HEK293 (cell line): ENCODE results near the gene ZFAND3.

Experiments used
- CTCF ChIA-PET: fragments of 350-600 bp; formaldehyde crosslinking; extraction: SDS; loops from one replicate; lab custom pipeline; 2021; ENCODE audit warnings: antibody characterized with exemption; lab: Yijun Ruan, JAX
- POLR2A ChIA-PET: fragments of 300-600 bp; formaldehyde crosslinking; extraction: SDS; loops from one replicate; lab custom pipeline; 2020; ENCODE audit warnings: antibody characterized with exemption, inconsistent platforms; lab: Yijun Ruan, JAX
- H3K27ac ChIP-seq: fragments of 200-500 bp; sonication (Bioruptor generic); 2 replicates; pipeline ENCODE4 v1.5.1; 2014; ENCODE audit warnings: low read depth, low read length, control low read depth, inconsistent platforms; ENCODE audit errors: extremely low read depth
- H3K36me3 ChIP-seq, 2 experiments: fragments of 200-500 bp in 1 of 2; sonication (Bioruptor generic) in 1 of 2; 1 replicate in 1 of 2; 2 replicates in 1 of 2; pipeline ENCODE4 v1.5.1; 2014 to 2017; ENCODE audit warnings: inconsistent platforms in 2 of 2, low read length in 2 of 2; ENCODE audit not compliant: control insufficient read depth in 2 of 2, insufficient read depth in 1 of 2
- H3K4me1 ChIP-seq: fragments of 200-500 bp; sonication (Bioruptor generic); 2 replicates; pipeline ENCODE4 v1.5.1; 2014; ENCODE audit warnings: mild to moderate bottlenecking, low read length, inconsistent platforms; ENCODE audit not compliant: control insufficient read depth, insufficient read depth
- H3K4me3 ChIP-seq: 2 replicates; pipeline ENCODE4 v1.5.1; 2011; ENCODE audit warnings: low read depth, mild to moderate bottlenecking, control low read depth, low read length, moderate library complexity
- H3K9me3 ChIP-seq: fragments of 200-500 bp; sonication (Bioruptor generic); 2 replicates; pipeline ENCODE4 v1.5.1; 2014; ENCODE audit warnings: low read depth, low read length, inconsistent platforms; ENCODE audit not compliant: control insufficient read depth, insufficient read depth
- BCL11A ChIP-seq: fragments of 450-650 bp; formaldehyde crosslinking; IDR thresholded peaks from 2 replicates; pipeline ENCODE4 v1.5.1; 2016; ENCODE audit warnings: low read depth, missing biosample characterization, missing genetic modification characterization
- FEZF1 ChIP-seq: fragments of 450-650 bp; formaldehyde crosslinking; IDR thresholded peaks from 2 replicates; pipeline ENCODE4 v1.5.1; 2016; ENCODE audit warnings: missing biosample characterization, missing genetic modification characterization
- GFI1B ChIP-seq: fragments of 450-650 bp; formaldehyde crosslinking; IDR thresholded peaks from 2 replicates; pipeline ENCODE4 v1.5.1; 2016; ENCODE audit warnings: missing biosample characterization, missing genetic modification characterization
- IKZF3 ChIP-seq: fragments of 450-650 bp; IDR thresholded peaks from 2 replicates; pipeline ENCODE4 v1.5.0; 2018; ENCODE audit warnings: missing biosample characterization, mild to moderate bottlenecking, missing genetic modification characterization, moderate library complexity
- OSR2 ChIP-seq: fragments of 450-650 bp; formaldehyde crosslinking; IDR thresholded peaks from 2 replicates; pipeline ENCODE4 v1.5.1; 2016; ENCODE audit warnings: missing biosample characterization, missing genetic modification characterization
- PRDM6 ChIP-seq: fragments of 450-650 bp; formaldehyde crosslinking; IDR thresholded peaks from 2 replicates; pipeline ENCODE4 v1.5.1; 2017; ENCODE audit warnings: missing biosample characterization, missing genetic modification characterization
- SP2 ChIP-seq: fragments of 450-650 bp; formaldehyde crosslinking; IDR thresholded peaks from 2 replicates; pipeline ENCODE4 v1.5.1; 2016; ENCODE audit warnings: missing biosample characterization, missing genetic modification characterization
- ZBTB11 ChIP-seq: fragments of 450-650 bp; formaldehyde crosslinking; conservative IDR thresholded peaks from 2 replicates; pipeline ENCODE4 v1.5.1; 2016; ENCODE audit warnings: low read depth, missing biosample characterization, missing genetic modification characterization
- ZNF133 ChIP-seq: fragments of 450-650 bp; formaldehyde crosslinking; IDR thresholded peaks from 2 replicates; pipeline ENCODE4 v1.5.1; 2016; ENCODE audit warnings: missing biosample characterization, missing genetic modification characterization
- ZNF16 ChIP-seq: fragments of 450-650 bp; formaldehyde crosslinking; IDR thresholded peaks from 2 replicates; pipeline ENCODE4 v1.5.1; 2016; ENCODE audit warnings: low read depth, missing biosample characterization, missing genetic modification characterization
- ZNF18 ChIP-seq: fragments of 450-650 bp; formaldehyde crosslinking; IDR thresholded peaks from 2 replicates; pipeline ENCODE4 v1.5.1; 2016; ENCODE audit warnings: missing biosample characterization, missing genetic modification characterization
- ZNF23 ChIP-seq: fragments of 450-650 bp; formaldehyde crosslinking; IDR thresholded peaks from 2 replicates; pipeline ENCODE4 v1.5.1; 2016; ENCODE audit warnings: missing biosample characterization, missing genetic modification characterization, borderline replicate concordance
- ZNF280D ChIP-seq: fragments of 450-650 bp; formaldehyde crosslinking; IDR thresholded peaks from 2 replicates; pipeline ENCODE4 v1.5.1; 2016; ENCODE audit warnings: missing biosample characterization, missing genetic modification characterization
- ZNF324 ChIP-seq: fragments of 450-650 bp; formaldehyde crosslinking; IDR thresholded peaks from 2 replicates; pipeline ENCODE4 v1.5.1; 2016; ENCODE audit warnings: missing biosample characterization, missing genetic modification characterization
- ZNF433 ChIP-seq: fragments of 450-650 bp; formaldehyde crosslinking; IDR thresholded peaks from 2 replicates; pipeline ENCODE4 v1.5.1; 2016; ENCODE audit warnings: missing biosample characterization, missing genetic modification characterization, low read depth
- ZNF48 ChIP-seq: fragments of 450-650 bp; formaldehyde crosslinking; IDR thresholded peaks from 2 replicates; pipeline ENCODE4 v1.5.1; 2016; ENCODE audit warnings: missing biosample characterization, missing genetic modification characterization
- ZNF585B ChIP-seq: fragments of 450-650 bp; formaldehyde crosslinking; IDR thresholded peaks from 2 replicates; pipeline ENCODE4 v1.5.1; 2016; ENCODE audit warnings: missing biosample characterization, missing genetic modification characterization
- ZNF624 ChIP-seq: fragments of 450-650 bp; formaldehyde crosslinking; IDR thresholded peaks from 2 replicates; pipeline ENCODE4 v1.5.1; 2017; ENCODE audit warnings: missing biosample characterization, missing genetic modification characterization
- ZNF792 ChIP-seq: fragments of 450-650 bp; formaldehyde crosslinking; IDR thresholded peaks from 2 replicates; pipeline ENCODE4 v1.5.1; 2016; ENCODE audit warnings: missing biosample characterization, missing genetic modification characterization
- ZNF830 ChIP-seq: fragments of 450-650 bp; IDR thresholded peaks from 2 replicates; pipeline ENCODE4 v1.5.0; 2018; ENCODE audit warnings: missing biosample characterization, missing genetic modification characterization, low read depth, mild to moderate bottlenecking, moderate library complexity
- ZNF837 ChIP-seq: fragments of 450-650 bp; formaldehyde crosslinking; IDR thresholded peaks from 2 replicates; pipeline ENCODE4 v1.5.1; 2016; ENCODE audit warnings: missing biosample characterization, missing genetic modification characterization
- ZNF843 ChIP-seq: fragments of 450-650 bp; formaldehyde crosslinking; IDR thresholded peaks from 2 replicates; pipeline ENCODE4 v1.5.1; 2016; ENCODE audit warnings: missing biosample characterization, missing genetic modification characterization
- ZXDB ChIP-seq: fragments of 450-650 bp; formaldehyde crosslinking; IDR thresholded peaks from 2 replicates; pipeline ENCODE4 v1.5.1; 2016; ENCODE audit warnings: missing biosample characterization, missing genetic modification characterization

ZFAND3 gene

GRCh38 chr6:38021029-38021428 is 201.5 kb downstream of the ZFAND3 start:
- ChIA-PET CTCF (interaction anchor here (1.0 to 2.1 kb wide), 3 partner anchors 13 to 473 kb away, joined by 4 to 9 read pairs (median 5); no protein-coding TSS in a partner anchor), POLR2A (no interaction called here)
- no peaks in the 10 kb centered on the region for H3K36me3 ChIP-seq
- no peak overlapping the region for H3K27ac ChIP-seq
- no peak for TF ChIP-seq ZNF324 (tag by site-specific recombination)
- no peak for TF ChIP-seq SP2
- TF ChIP-seq ZNF624 (tag by site-specific recombination), result no peak
- peak; percentile 38; the same call in 1 of the 2 replicates for TF ChIP-seq FEZF1 (tag by site-specific recombination)
- TF ChIP-seq IKZF3, result 0 out of 2 replicates have a peak, but pooled peaks have one; percentile 16
- TF ChIP-seq ZNF16, result no peak
- TF ChIP-seq ZNF18, result no peak
- TF ChIP-seq ZNF843 (tag by site-specific recombination), result 0 out of 2 replicates have a peak, but pooled peaks have one; percentile 23
- peak; percentile 42; the same call in 1 of the 2 replicates for TF ChIP-seq OSR2
- TF ChIP-seq ZBTB11 (tag by site-specific recombination), result no peak
- no peak for TF ChIP-seq ZNF837 (tag by site-specific recombination)
- no peak for TF ChIP-seq ZNF585B
- no peak for TF ChIP-seq ZNF23 (tag by site-specific recombination)
- TF ChIP-seq PRDM6 (tag by site-specific recombination), result peak; percentile 79
- TF ChIP-seq ZXDB (tag by site-specific recombination), result no peak
- no peak for TF ChIP-seq ZNF792 (tag by site-specific recombination)
- no peak for TF ChIP-seq GFI1B (tag by site-specific recombination)
- TF ChIP-seq ZNF433, result no peak
- TF ChIP-seq ZNF280D (tag by site-specific recombination), result no peak
- no peak for TF ChIP-seq ZNF133 (tag by site-specific recombination)
- TF ChIP-seq ZNF48 (tag by site-specific recombination), result no peak
- no peak for TF ChIP-seq ZNF830 (tag by site-specific recombination)
- no peak for TF ChIP-seq BCL11A
- H3K4me1 ChIP-seq, result peaks cover 19% of the 10 kb centered on the region
- H3K4me3 ChIP-seq, result no peak overlapping the region
- no peaks in the 10 kb centered on the region; the same call in 1 of the 2 replicates for H3K9me3 ChIP-seq
